Measurements from ENCODE around the gene SLC22A5.

Gene SLC22A5

DNA sequence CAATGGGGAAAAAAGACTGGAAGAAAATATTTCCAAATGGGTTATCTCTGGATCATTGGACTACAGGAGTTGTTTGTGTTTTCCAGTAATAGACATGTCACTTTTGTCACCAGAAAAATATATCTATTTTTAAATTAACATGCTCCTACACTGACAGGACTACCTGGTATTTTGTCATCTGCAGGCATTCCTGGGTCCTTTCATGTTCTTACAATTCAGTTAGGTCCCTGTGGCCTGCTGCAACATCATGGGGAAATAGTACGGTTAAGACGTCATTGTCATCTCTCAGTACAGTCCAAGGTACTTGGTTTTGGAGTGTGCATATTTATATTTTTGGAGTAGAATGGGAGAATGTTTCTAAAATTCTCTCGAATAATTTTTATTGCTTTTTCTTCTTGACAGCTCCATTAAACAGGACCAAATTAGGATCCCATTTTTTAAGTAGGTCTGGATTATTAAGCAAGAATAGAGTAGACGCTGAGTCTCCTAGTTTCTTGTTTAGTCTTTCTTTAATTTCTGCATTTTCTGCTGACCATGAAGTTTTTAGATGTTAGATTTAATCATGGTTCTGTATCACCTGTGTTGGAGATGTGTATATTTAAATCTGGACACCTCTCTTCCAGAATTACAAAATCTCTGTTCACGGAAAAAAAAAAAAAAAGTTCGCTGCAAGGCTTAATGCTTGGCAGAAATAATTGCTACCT is 46.9 kb downstream of the SLC22A5 start:
- DNase-seq, result no peak

DNA sequence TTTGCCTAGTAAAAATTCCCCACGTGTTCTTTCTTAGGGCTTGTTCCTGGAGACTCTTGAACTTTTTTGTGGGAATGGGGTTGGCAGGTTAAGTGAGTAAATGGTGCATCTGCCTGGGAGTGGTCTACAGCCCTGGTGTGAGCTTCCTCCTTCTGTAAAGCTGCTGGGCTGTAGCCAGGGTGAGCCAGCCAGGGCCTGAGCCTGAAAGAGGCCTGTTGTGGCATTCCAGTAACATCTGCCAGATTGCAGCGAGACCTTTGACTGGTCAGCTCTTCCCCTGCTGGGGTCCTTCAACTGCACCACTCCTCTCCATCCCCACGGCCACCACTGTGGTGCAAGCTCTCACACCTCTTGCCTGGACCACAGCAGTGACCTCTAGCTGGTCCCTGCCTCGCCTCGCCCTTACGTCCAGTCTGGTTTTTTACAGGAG is 47.5 kb downstream of the SLC22A5 start:
- DNase-seq, result no peak

DNA sequence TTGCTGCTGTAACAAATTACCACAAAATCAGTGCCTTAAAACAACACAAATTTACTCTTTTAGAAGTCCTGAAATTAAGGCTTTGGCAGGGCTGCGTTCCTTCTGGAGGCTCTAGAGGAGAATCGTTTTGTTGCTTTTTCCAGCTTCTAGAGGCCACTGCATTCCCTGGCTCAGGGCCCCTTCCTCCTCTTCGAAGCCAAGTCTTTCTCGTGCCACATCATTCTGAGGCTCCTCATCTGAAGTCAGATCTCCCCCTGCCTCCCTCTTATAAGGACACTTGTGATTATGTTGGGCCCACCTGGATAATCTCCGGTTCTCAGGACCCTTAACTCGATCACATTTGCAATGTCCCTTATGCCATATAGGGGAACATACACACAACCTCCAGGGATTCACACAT is 48.0 kb downstream of the SLC22A5 start:
- no peak for DNase-seq

DNA sequence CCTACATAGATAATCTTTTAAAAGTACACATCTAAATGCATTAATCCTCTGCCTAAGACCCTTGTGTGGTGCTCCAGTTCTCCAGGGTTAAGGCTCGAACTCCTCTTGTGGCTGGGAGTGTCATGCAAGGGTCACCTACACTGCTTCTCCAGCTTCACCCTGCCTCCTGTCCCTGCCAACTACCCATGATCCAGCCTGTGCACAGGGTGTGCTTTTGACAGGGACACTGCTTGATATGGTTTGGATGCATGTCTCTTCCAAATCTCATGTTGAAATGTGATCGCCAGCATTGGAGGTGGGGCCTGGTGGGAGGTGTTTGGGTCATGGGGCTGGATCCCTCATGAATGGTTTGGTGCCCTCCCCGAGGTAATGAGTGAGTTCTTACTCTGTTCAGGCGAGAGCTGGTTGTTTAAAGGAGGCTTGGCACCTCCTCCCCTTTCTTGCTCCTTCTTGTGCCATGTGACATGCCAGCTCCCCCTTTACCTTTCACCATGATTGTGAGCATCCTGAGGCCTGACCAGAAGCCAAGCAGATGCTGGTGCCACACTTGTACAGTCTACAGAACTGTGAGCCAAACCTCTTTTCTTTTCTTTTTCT is 48.5 kb downstream of the SLC22A5 start:
- DNase-seq, result no peak

DNA sequence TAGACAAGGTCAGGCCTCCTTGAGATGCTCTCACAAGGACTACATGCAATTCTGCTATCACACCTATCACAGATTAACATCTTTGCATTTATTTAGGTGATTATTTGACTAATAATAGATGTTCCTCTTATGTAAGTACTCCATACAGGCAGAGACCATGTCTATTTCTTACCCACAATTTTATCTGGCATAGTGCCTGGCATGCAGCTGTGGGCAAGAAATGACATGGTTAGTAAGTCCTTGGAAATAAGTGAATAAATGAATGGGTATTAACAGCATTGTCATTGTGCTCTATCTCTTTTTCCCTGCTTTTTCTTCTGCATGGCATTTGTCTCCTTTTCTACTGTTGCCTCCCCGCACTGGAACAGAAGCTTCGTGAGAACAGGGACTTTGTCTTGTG is 49.4 kb downstream of the SLC22A5 start:
- no peak for DNase-seq

DNA sequence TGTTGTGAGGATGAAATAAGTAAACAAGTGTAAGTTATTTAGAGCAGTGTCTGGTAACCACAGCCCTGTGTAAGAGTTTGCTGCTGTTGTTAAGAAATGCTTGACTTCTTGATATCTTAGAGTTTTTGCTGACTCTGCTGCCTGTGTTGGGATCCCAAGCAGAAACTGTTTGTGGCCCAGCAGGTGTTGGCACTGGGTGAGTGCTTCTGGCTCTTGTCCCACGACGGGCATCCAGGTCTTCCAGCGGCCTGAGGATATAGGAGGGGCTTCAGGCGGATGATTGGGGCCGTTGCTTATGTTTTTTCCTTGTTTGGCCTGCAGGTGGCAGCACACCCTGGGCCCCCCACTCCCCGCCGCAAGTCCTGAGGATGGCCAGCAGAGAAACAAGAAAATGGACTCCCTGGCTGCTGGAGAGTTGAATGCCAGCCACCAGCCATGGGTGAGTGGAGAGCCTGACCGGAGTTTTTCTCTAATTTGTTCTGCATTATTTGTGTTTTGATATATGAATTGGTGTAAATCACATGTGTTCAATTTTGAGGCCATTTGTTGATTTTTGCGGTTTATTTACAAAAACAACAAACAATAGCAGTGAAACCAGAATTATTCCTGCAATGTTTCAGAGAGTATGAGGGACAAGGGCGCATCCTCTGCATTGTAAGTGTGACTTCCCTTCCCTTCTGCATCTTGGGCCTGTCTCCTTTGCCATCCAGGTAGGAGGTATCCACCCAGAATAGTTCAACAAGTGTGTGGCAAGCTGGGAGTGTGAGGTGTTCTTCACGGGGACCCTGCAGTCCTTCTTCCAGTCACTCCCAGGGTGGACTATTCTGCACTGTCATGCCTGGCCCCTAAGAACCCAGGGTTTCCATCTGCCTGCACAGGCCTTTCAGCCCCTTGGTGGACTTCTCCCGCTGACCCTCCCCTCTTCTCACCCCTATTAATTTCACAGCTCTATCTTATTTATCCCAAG is 50.3 kb downstream of the SLC22A5 start:
- peak; percentile 38 for DNase-seq

DNA sequence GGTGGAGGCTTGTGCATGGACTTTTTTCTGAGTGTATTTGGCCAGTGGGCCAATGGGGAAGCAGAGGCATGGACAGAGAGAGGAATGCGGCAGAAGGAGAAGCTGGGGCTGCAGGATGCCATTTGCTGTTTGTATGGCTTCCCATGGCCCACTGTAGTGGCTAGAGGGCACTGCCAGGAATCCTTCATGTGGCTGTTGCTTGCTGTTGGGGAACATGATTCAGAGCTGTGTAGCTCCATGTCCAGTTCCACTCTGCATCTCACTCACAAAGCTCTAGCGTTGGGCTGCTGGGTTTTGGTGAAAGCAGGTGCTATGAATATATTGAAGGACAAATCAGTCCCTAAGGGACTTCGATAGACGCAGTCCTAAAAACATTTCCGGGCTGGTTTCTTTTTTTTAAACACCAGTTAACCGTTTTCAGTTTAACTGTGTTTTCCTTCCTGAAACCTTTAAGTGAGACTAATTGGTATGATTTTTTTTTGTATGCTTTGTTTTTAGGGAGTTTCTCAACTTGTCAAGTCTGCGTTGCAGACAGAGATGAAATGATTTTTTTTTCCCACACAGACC is 51.3 kb downstream of the SLC22A5 start:
- no peak for DNase-seq

DNA sequence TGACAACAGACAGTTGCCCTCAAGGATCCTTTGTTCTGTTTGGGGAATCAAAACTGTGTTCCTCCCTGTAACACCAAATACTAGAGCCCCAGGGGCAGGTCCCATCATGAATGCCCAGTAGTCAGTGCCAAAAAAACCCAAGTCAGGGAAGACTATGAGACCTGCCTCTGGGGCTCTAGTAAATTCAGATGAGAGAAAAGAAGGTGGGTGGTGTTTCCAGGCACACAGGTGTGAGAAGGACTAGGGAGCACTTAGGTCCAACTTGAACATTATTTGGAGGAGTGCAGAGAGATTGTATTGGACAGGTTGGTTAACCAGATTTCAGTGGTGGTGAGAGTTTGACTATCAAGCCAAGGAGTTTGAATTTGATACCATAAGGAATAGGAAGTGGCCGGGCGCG is 52.0 kb downstream of the SLC22A5 start:
- DNase-seq, result no peak

DNA sequence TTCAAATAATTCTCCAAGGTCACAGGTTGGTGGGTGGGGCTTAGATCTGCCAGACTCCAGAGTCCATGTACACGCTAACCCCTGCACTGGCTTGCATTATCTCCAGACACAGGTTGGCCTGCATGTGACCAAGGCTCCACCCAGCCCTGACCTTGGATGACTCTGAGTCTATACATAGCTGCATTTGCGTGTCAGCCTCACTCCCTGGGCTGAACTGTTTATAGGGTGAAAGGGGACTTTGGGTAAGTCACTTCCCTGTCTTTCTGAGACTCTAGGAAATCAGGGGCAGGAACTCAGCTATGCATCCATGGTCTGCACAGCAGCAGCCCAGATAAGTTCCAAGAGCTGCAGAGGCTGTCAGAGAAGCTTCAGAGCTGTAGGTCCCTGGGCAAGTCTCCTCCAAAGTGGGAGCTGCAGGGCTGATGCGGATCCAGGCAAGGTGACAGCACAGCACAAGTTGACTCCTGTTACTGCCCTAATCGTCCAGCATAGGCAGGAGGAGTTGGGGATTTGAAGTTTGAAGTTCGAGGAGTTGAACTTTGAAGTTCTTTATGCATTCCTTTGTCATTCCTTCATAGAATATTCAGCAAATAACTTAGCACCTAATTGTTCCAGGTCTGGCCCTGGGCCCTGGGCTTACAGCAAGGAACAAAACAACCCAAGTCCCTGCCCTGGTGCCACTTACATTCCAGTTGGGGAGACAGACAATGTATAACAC is 53.4 kb downstream of the SLC22A5 start:
- no peak for DNase-seq

DNA sequence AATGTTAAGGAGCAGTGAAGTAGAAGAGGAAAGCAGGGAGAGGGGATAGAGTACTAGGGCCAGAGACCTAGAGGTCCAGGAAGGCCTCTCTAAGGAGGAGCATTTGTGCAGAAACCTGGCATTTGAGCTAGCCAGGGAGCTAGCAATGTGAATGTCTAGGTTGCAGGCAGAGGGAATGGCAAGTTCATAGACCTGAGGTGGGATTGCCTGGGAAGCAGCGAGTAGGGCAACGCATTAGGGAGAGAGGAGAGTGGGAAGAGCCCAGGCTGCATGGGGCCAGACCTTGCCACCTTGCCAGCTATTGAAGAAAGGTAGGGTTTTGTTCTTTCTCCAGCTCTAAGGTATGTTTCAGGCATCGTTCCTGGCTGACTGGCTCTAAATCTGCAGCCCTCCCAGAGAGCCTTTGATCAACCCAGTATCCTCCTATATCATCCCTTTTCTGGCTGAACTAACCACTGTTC is 54.0 kb downstream of the SLC22A5 start:
- no peak for DNase-seq

DNA sequence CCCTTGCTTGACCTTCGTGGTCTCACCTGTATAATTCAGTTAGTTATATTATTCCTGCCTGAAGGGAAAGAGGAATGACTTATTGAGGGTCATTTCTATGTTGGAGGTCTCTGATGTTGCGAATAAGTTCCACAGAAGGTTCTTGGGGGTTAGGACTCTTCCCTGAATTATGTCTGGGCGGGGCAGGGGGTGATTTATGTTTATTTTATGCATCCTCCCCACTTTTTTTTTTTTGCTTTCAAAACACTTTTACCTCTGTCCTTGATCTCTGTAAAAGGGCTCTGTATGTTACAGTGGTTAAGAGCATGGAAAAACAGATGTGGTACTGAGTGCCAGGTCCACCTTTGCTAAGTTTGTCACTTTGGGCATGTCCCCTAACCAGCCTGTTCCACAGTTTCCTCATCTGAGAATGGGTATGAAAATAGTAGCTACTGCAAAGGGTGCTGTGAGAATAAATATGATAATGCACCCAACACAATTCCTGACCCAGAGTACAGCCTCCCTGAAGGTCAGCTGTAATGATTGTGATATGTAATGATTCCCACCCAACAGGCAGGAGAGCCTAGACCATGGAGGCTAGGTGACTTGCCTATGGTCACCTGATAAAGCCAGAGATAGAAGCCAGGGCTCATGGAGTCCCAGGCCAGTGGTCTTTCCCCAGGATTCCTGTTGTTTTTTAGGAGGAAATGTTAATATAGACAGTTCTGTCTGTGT is 54.8 kb downstream of the SLC22A5 start:
- no peak for DNase-seq

DNA sequence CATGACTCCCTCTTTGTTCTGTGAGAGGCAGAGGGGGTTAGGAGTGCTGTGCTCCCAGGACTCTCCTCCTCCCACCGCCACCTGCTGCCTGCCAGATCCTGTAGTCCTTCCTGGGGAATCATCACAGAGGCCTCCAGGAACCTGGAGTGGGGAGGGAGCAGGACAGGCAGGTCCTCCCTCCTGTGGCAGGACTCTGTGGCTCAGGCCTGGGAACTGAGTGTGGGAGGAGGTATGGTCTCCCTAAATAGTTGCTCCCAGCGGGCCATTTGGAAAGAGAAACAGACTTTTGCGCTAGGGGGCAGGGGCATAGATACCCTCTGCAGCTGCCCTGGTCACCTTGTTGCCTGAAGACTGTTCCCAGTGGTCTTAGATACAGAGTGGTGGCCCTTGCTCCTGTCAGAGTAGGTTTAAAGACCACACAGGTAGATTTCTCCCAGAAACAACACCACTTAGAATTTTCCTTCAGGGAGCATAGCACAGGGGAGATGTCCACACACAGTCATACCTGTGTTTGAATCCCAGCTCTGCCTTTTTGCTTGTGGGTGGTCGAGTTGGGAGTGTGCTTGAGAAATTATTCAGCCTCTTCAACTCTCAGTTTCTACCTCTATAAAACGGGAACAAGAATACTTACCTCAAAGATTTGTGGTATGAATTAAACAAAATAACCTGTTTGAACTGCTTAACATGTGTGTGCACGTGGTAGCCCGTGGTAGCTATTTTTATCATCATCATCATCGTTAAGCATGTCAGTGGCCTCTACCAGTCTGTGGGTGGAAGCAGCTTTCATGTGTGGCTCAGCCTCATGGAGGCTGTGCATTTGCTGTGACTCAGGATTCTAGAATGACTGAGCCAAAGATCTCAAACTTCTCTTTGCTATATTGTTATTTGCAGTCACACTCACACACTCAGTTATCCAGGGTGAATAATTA is 55.8 kb downstream of the SLC22A5 start:
- DNase-seq, result peak; percentile 79

DNA sequence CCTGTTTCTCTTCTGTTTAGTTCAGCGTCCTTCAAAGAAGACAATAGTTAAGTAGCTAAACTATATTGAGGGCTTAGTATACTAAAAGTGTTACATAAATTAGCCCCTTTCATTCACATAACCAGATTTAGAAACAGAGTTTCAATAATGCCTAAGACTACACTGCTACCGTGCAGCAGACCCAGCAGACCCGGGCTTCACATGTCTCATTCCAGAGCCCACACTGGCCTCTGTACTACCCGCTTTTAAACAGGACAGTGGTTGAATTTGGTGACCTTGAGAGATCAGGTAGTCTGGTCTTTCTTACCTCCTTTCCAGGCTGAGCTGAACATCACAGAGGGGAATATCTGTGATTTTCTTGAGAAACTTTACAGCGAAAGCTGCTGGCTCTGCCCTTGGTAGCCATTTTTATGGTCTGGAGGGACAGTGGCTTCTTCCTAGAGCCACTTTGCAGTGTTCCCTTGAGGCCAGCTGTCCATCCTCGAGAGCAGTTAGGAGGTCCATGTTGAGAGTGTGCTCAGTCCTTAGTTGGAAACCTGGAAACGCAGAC is 56.5 kb downstream of the SLC22A5 start:
- DNase-seq, result no peak

DNA sequence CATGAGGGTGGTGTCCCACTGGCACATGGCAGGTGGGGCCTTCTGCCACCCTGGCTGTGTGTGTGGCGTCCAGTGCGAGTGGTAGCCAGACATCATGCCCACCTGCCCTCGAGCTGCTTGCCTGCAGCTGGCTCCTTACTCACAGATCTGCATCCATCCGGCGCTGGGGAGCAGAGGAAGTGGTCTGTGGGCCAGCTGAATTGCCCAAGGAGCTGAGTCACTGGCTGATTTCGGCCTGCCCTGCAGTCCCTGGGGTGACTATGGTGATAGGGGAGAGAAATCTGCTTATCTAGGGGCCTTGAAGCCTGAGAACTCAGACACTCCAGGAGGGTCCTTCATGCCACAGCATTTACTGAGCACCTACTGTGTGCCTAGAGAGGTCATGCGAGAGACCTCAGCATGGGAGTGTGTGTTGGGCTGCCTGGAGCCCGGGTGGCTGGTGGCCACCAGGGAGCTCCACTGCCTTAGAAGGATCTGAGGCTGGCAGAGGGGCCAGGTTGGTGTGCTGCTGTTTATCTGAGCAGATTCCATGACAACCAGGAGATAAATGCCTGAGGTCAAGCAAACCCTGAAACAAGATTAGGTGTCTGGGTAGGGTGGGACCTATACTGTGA is 57.1 kb downstream of the SLC22A5 start:
- peak; percentile 70 for DNase-seq

DNA sequence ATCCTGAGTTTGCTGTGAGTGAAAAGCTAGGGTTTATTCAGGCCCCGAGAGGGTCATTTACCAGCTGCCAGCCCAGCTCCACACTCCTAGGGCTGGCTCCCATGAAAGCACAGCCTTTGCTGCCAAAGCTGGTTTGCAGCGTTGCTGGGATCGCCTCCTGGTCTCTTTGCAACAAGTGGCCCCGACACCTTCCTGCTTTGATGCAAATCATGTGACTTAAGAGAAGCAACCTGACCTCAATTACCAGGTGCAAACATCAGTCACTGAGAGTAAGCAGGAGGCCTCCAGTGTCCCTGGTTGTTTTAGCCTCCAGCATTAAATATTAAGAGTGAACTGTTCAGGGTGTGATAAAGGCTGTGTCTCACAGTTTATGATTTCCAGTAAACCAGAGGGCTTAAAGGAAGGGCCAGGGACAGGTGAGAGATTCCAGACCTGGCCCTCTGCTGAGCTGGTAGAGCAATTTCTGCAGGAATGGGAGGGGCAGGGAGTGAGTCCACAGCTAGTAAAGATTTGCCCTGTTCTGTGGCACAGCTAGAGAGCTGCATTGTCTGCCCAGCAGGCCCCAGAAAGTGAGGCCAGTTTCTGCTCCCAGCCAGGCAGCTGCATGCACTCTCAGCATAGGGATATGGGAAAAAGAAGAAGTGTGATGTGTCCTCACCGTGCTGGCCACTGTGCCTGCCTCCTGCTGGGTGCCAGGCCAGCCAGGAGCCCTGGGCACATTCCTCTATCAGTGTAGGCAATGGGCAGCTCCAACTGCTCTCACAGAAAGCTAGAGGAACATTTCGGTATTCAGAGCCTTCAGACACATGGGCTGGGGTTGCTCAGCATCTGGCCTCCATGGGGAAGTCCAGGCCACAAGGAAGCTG is 58.0 kb downstream of the SLC22A5 start:
- peak; percentile 48 for DNase-seq

DNA sequence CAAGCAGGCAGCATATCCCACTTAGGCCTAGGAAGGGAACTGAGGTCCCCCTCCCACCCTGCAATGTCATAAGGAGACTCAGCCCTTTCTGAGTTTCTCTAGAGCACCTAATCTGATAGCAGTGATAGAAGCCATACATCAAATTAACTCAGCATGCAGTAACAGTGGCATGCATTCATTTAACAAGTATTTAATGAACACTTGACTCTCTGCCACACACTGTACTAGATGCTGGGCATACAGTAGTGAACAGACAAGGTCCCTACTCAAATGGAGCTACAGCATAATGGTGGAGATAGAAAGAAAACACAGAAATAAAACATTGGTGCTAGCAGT is 58.6 kb downstream of the SLC22A5 start:
- no peak for DNase-seq

DNA sequence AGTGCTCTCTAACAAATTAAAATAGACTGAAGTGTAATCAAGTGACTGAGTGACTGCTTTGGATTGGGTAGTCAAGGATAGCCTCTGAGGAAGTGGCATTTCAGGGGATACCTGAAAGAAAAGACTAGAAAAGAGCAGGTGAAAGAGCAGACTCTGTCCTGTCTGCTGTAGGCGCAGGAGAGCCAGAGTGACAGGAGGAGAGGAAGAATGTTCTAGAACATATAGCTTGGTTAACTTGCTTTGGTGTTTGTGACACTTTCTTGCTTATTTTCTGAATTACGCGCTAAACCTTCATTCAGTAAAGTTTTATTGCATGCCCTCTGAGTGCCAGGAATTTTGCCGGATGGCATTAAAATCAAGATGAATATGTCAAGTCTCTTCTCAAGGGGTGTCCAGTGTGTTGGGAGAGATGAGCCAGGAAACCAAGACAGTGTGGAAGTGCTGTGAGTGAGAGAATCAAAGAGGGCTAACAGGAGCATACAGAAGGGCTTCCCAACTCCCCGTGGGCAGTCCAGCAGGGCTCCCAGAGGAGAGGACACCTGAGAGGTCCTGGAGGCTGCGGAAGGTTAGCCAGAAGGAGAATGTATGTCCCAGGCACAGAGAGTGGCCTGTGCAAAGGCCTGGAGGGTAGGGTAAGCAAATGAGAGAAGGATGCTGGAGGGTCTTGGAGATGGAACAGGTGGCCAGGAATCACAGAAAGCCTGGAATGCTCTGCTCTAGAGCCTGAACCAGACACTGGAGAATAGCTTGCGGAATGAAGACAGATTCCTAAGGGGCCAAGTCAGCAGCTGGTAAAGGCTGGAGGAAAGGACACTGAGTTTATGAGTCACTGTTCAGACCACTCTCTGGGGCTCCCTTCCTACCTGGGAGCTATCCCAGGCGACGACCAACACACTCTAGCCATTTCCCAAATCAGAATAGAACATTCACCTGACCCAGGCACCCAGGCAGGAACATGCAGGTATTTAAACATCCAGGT is 59.3 kb downstream of the SLC22A5 start:
- DNase-seq, result no peak

Data from stimulated activated naive CD4-positive, alpha-beta T cell treated with Interleukin-2 at 50 U/mL for 16 hours (primary cell).